ENCODE results near the gene PCDHGC5. TPM values are rescaled to one million over a fixed set of nuclear protein-coding genes. Genes with fewer than 3 reads are reported as not detected.

Gene PCDHGC5
- total RNA-seq, 1 donor = 2.6 TPM

- DNase-seq (ENCODE audit: low read depth) = no peak
- no peak overlapping the region for H3K4me3 ChIP-seq (ENCODE audit: low read depth, low read length)
- TF ChIP-seq CTCF (IDR thresholded peaks at IDR 0.05; ENCODE audit: insufficient read depth, low read depth, low read length) = no peak
These were observed 6.6 kb downstream of the PCDHGC5 start for GRCh38 chr5:141495453-141495811.

- DNase-seq (ENCODE audit: low read depth) = no peak
- no peak overlapping the region for H3K4me3 ChIP-seq (ENCODE audit: low read depth, low read length)
- TF ChIP-seq CTCF (IDR thresholded peaks at IDR 0.05; ENCODE audit: insufficient read depth, low read depth, low read length) = no peak
These were observed 7.2 kb downstream of the PCDHGC5 start for GRCh38 chr5:141496038-141496437.

DNA sequence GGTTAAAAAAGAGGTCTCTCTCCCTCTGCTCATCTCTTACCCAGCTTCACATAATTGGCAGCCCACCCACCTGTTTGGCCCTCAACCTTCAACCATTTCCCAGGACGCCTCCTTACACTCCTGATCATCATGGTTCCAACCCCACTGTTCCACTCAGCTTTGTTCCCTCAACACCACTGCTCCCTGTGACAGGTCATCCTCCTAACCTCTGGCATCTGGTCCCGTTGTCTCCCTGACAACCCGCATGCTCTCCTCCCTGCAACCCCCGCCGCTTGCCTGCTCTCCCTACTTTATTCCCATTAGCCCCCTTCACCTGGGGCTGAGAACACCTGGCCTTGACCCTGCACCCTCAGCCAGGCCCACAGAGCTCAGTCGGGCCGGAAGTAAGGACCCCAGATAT, 12.9 kb downstream of the PCDHGC5 start:
- TF ChIP-seq CTCF (IDR thresholded peaks at IDR 0.05; ENCODE audit: insufficient read depth, low read depth, low read length) = no peak
- DNase-seq (ENCODE audit: low read depth) = no peak
- H3K4me3 ChIP-seq (ENCODE audit: low read depth, low read length) = no peak overlapping the region

- DNase-seq (ENCODE audit: low read depth) = no peak
- no peak for TF ChIP-seq CTCF (IDR thresholded peaks at IDR 0.05; ENCODE audit: insufficient read depth, low read depth, low read length)
- no peak overlapping the region for H3K4me3 ChIP-seq (ENCODE audit: low read depth, low read length)
These were observed 14.8 kb downstream of the PCDHGC5 start for GRCh38 chr5:141503681-141504080.

DNA sequence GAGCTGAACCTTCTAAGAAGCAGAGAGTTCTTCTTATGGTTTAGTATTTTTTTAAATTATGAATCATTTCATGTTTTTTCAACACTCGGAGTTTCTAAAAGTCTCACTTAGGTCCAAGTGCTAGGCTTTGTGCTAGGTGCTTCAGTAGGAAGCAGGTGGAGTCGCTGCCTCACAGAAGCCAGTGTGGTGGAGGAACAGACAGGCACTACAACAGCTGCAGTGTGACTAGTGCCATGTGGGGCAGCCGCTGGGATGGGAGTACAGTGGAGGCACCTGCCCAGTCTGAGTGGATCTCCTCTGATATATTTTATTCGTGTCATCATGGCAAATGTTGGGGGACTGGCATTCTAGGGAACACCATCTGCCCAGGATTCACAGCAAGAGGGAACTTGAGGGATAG, 15.3 kb downstream of the PCDHGC5 start:
- no peak for DNase-seq (ENCODE audit: low read depth)
- no peak for TF ChIP-seq CTCF (IDR thresholded peaks at IDR 0.05; ENCODE audit: insufficient read depth, low read depth, low read length)

DNA sequence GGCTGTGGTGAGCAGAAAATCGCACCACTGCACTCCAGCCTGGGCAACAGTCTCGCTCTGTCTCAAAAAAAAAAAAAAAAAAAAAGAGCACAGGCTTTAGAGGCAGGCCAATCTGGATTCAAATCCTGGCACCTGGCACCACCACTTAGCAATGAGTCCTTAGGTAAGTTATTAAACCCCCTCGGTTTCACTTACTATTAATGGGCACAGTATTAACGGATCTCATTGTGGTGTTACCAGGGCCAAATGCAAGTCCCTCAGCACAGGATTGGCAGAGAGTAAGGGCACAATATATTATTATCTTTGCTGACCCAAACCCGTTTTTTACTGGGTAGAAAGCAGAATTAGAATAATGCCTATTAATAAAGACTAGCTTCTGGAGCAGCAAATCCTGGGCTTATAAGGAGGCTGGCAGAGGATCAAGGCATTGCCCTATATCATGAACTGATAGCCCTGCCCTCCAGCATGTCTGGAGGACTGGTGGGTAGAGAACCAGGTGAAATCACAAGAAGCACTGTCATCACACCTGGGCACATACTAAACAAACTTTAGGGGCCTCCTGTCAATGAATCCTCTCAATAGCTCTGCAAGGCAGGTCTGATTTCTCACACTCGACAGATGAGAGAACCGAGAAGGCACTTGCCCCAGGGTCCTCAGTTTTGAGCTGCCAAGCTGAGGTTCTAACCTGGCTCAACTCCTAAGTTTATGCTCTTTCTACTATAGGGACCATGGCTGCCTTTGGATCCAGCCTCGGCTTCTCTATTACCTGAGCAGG, 17.7 kb downstream of the PCDHGC5 start:
- no peak for DNase-seq (ENCODE audit: low read depth)
- H3K4me3 ChIP-seq (ENCODE audit: low read depth, low read length) = no peak overlapping the region
- no peak for TF ChIP-seq CTCF (IDR thresholded peaks at IDR 0.05; ENCODE audit: insufficient read depth, low read depth, low read length)

More for the DNA sequence above, 15.3 kb downstream of the PCDHGC5 start:
- H3K4me3 ChIP-seq (ENCODE audit: low read depth, low read length) = no peak overlapping the region

Measured in fibroblast of villous mesenchyme (primary cell).